Hematopoietic multipotent progenitor cell treated with erythropoietin and hydrocortisone succinate and interleukin-3 and kit ligand, for 4 days (in vitro differentiated cells): Measurements from ENCODE around the gene ERC2.
A peak's percentile ranks its signal among the peaks of the same experiment; 100 is the strongest.
"Not testable (repeated sequence)": the region's sequence is repeated elsewhere in the genome, so short reads cannot be mapped to it uniquely, and the experiment has no call there.

Experiments used
- DNase-seq: peaks from one replicate; pipeline ENCODE4 v3.0.0-alpha.2; 2015

ERC2 gene

GRCh38 chr3:56304069-56304468, 164.2 kb downstream of the ERC2 start:
- DNase-seq, result no peak

DNA sequence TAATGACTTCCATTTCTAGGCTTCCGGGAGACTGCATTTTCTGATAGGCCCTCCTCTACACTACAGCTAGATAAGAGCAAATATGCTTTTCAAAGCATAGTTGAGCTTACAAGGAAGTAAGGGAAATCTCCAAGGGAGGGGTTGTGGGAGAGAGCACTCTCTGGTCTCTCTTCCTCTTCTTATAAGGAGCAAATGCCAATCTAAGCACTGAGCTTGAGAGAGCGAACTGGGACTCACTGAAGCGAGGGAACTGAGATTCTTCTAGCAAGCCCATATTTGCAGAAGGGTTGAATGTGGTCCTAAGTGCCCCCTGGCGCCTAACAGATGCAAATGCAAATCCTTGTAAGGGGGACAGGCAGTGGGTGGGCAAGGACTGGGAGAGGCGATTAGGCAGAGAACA, 164.8 kb downstream of the ERC2 start:
- DNase-seq, result peak; percentile 61

GRCh38 chr3:56302417-56302816, 165.8 kb downstream of the ERC2 start:
- peak; percentile 14 for DNase-seq

GRCh38 chr3:56297281-56297840, 170.9 kb downstream of the ERC2 start:
- no peak for DNase-seq

GRCh38 chr3:56296361-56296760, 171.9 kb downstream of the ERC2 start:
- no peak for DNase-seq

GRCh38 chr3:56295161-56295560, 173.1 kb downstream of the ERC2 start:
- no peak for DNase-seq

GRCh38 chr3:56294286-56294685, 174.0 kb downstream of the ERC2 start:
- DNase-seq, result no peak

- no peak for DNase-seq
These were observed 176.3 kb downstream of the ERC2 start for GRCh38 chr3:56291953-56292352.

GRCh38 chr3:56291244-56291680, 177.0 kb downstream of the ERC2 start:
- no peak for DNase-seq

DNA sequence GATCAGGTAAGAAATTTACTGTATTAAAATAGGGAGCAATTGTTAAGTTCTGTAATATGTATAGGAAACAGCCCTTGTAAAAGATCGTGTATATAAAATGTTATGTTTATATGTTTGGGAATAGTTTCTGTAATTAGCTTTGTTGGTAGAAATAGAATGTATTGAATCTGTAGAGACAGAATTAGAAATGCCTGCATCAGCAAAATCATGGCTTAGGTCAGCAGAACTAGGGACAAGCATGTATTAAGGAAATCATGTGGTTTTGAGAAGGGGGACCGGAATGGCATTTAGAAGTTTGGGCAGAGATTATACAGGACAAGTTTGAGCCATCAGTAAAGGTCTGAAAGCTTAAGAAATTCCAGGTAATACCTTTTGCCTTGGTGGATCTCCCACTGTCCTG, 177.9 kb downstream of the ERC2 start:
- DNase-seq, result no peak

DNA sequence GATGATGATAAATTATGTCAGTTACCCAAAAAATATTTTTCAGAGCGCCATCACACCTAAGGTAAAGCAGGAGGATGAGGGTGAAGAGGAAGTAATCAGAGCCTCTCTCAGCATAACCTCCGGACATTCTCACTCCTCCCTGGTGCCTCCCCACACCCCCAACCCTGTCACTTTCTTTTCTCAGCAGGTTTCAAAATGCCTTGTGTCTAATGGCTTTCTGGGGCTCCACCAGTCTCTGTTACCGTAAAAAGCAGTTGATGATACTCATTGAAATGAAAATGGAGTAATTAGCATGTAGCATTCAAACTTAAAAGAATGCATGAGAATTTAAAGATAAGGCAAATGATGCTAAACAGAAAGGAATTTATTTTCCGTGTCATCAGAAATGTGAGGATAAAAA, 180.0 kb downstream of the ERC2 start:
- no peak for DNase-seq

DNA sequence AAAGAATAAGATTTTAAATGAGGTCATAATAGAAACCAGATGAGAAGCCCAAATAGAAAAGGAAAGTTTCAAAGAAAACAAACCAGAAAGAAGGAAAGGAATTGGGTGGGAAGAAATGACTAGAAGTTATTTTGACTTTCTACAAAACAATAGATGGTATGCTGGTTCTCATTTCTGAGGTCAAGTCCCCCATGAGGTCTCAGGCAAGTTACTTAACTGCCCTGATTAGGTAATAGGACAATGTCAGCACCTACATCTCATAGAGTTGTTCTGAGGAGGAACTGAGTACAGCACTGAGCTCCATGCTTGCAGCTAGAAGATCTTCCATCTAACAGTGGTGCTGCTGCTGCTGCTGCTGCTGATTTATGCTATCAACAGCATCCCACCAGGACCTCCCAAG, 185.9 kb downstream of the ERC2 start:
- DNase-seq, result no peak

DNA sequence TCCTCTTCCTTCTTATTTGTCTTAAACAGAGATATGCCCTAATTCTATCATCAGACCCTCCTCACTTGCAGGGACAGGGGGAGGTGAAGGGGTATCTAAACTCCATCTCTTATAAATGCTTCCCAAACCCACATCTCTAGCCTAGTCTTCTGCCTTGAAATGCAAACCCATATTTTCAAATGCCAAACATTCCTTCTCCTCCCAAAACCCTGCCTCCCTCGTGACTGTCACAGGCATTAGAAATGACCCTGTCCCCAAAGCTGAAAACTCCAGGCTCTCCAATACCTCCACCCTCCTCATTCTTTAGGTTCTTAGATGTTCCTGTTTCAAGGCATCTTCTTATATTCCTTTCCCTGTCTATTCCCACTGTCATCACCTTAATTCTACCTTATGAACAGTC, 191.0 kb downstream of the ERC2 start:
- no peak for DNase-seq

DNA sequence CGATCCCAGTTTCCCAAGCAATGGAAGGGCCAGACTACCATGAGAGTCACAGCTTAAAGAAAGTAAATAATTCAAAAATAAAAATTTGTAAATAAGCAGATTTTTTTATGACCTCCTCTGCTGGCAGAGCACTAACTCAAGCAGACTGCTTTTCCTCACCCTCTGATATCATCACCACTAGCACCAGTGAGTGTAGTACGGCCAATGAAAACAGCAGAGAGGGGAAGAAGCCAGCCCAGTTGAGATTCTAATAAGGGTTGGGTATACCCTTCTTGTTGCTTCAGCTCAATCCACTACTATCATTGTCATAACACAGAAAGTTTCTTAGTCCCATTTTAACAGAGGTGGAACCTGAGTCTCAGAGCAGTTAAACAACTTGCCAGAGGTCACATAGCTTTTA, 193.1 kb downstream of the ERC2 start:
- DNase-seq, result no peak

GRCh38 chr3:56269755-56270535, 198.3 kb downstream of the ERC2 start:
- no peak for DNase-seq

- DNase-seq, result no peak
These were observed 199.5 kb downstream of the ERC2 start for GRCh38 chr3:56268616-56269383.

DNA sequence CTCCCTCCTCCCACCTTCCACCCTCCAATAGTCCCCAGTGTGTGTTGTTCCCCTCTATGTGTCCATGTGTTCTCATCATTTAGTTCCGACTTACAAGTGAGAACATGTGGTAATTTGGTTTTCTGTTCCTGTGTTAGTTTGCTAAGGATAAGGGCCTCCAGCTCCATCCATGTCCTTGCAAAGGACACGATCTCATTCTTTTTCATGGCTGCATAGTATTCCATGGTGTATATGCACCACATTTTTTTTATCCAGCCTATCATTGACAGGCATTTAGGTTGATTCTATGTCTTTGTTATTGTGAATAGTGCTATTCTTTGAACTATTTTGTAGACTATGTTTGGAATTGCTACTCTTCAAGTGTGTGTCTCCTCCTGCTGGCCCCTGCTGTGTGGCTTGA, 206.4 kb downstream of the ERC2 start:
- DNase-seq, result not testable (repeated sequence)

DNA sequence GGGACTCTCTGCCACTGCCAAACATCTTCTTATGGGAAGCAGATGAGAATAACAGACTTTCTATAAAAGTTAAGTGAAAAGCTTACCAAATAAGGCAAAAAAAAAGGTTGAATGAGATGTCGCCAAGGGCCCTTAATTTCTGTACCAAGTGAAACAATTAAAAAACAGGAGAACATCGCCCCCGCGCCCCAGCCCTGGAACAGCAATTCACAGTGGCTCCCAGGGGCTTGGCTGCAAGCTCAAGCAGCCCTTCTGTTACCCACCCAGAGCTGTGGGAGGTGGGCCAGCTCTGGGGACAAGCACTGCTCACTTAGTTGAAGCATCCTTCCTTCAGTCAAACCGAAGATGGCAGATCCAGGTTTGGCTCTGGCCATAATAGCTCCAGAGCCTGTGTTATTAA, 208.0 kb downstream of the ERC2 start:
- DNase-seq, result no peak

DNA sequence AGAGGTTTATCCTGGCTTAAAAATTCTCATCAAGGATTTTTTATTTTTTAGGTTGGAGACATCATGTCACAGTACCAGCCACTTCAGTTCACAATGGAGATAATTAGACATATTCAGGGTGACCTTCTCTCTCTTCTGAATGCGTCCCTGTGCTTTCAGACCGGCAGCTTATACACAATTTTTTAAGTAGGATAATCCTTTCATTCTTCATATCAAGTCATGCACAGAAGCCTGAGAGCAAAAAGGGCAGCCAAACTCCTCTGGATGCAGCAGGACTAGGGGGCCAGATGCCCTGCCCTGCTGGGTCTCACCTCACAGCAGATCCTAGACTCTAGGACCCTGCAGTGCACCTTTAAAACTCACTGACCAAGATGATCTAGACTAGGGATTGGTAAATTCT, 210.4 kb downstream of the ERC2 start:
- DNase-seq, result no peak

DNA sequence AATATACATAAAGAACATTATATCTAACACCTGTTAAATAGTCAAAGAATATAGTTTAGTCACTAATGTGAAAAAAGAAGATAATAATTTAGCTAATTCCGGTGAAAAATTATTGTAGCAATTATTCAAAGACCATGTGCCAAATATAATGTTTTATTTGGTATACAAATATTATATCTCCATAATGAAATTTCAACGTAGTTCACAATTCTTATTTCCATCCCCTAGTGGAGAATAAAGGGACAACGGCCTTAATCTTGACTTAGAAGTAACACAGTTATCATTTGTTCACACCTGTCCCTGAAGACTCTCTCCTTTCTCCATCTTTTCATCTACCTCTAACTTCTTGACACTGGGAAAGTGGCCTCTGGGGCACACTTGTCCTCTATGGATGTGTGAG, 213.4 kb downstream of the ERC2 start:
- DNase-seq, result peak; percentile 20

DNA sequence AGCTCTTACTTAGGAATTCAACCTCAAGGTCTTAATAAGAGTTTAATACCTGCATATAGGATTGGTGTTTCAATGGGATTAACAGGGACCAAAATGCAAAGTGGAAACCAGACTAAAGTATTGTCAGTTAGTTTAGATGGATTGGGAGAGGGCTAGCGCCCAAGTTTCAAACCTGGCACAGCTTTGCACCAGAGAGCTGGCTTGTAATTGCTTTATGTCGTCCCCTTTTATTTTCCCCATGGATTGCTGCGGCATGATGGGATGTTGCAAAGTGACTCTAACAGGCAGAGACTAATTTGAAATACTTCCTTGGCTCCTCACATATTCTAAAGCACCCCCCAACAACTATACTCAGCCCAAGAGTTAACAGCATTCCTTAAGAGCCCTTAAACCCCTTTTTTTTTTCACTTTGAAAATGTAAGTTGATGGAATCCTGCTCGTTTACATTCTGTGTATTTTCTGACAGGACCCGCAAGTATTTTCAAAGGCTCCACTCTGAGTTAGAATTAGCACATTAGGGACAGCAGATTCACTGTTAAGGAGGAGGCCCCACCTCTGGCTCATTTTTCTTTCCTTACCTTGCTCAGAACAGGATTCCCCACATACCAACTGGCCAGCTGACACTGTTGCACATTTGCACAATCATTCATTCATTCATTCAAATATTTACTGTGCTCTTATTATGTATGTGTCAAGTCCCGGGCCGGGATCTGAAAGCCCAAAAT, 214.2 kb downstream of the ERC2 start:
- DNase-seq, result no peak

GRCh38 chr3:56251343-56251945, 216.8 kb downstream of the ERC2 start:
- DNase-seq, result peak; percentile 62

DNA sequence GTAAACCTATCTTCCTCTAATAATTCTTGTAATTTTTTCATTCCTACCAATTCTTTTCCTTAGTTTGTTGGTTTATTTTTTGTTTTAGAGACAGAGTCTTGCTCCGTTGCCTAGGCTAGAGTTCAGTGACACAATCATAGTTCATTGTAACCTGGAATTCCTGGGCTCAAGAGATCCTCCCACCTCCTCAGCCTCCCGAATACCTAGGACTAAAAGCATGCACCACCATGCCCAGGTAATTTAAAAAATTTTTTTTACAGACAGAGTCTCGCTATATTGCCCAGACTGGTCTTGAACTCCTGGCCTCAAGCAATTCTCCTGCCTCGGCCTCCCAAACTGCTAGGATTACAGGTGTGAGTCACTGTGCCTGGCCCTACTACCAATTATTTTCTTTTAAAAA, 220.2 kb downstream of the ERC2 start:
- DNase-seq, result no peak
